ENCODE results near the gene LRG1. TPM values are rescaled to one million over a fixed set of nuclear protein-coding genes. Genes with fewer than 3 reads are reported as not detected.

LRG1 gene
- total and polyA plus RNA-seq, 10 of the 15 experiments (the other 5 are each of a cell fraction or from before 2014, with no cell fraction given): 0.29 to 4.7 (median 0.58) TPM

DNA sequence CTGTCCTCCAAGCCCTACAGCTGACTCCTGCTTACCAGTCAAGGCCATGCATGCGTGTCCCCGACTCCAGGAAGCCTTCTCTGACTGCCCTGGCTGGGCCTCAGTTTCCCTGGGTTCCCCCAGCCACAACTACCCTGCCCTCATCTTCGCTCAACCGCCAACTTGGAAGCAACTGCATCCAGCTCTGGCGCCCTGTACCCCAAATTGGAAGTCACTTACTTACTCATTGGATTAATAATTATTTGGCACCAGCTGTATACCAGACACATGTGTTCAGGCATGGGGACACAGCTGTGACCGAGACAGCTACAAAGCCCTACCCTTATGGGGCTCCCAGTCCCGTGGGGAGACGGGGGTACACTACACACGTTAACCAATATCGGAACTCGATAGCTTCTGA, 30.6 kb upstream of the LRG1 start:
- Histone ChIP-seq H3K27me3 (replicated peaks in 1 of 2; ENCODE audit: control insufficient read depth in 2 of 2, insufficient read depth in 2 of 2, low read length in 1 of 2) (no peaks in the 10 kb centered on the region), H3K9ac (ENCODE audit: control insufficient read depth, insufficient read depth, low read length) (no peak overlapping the region), H3K36me3 (ENCODE audit: control insufficient read depth in 2 of 2, insufficient read depth in 2 of 2, low read length in 1 of 2) (no peaks in the 10 kb centered on the region), H4K20me1 (ENCODE audit: control insufficient read depth, insufficient read depth) (no peaks in the 10 kb centered on the region), H3K9me3 (replicated peaks; ENCODE audit: control insufficient read depth, insufficient read depth, low read length) (no peaks in the 10 kb centered on the region), H3K4me2 (ENCODE audit: control insufficient read depth, insufficient read depth) (no peak overlapping the region), H3K4me3 (no peak overlapping the region), H3K79me2 (ENCODE audit: control insufficient read depth, insufficient read depth, low read length) (no peaks in the 10 kb centered on the region), H2AFZ (ENCODE audit: control insufficient read depth, low read depth, low read length) (no peak overlapping the region), H3K4me1 (ENCODE audit: control insufficient read depth, insufficient read depth, low read length) (no peaks in the 10 kb centered on the region), H3K27ac (ENCODE audit: control insufficient read depth, insufficient read depth) (no peak overlapping the region)
- ATAC-seq: no peak
- POLR2A ChIA-PET: interaction anchor here (1.1 kb wide), 1 partner anchor 64 kb away, joined by 3 read pairs; no protein-coding TSS in a partner anchor
- WGBS (ENCODE audit: insufficient coverage, insufficient replicate concordance, low lambda C conversion rate, missing lambda C conversion rate): 40% methylated on average over 11 of the region's 11 CpGs
- CTCF ChIA-PET: interaction anchor here (0.6 to 10.1 kb wide), 5 partner anchors 44 to 98 kb away, joined by 3 to 94 read pairs (median 3); no protein-coding TSS in a partner anchor
- RAD21 ChIA-PET (ENCODE audit: unreplicated experiment): interaction anchor here (1.9 kb wide), 1 partner anchor 66 kb away, joined by 6 read pairs; no protein-coding TSS in a partner anchor
- SMC1A ChIA-PET (ENCODE audit: uncharacterized antibody, unreplicated experiment): interaction anchor here (0.7 to 1.9 kb wide), 2 partner anchors 66 to 140 kb away, joined by 3 to 5 read pairs; no protein-coding TSS in a partner anchor
- TF ChIP-seq TBL1XR1 (IDR thresholded peaks at IDR 0.05; ENCODE audit: low read depth, low read length): no peak
- TF ChIP-seq MLLT1 (IDR thresholded peaks at IDR 0.05): no peak
- no peak for TF ChIP-seq NFIC (IDR thresholded peaks at IDR 0.05; ENCODE audit: low read depth, low read length)
- no peak for TF ChIP-seq ESRRA (IDR thresholded peaks at IDR 0.05; ENCODE audit: low read length)
- BruUV-seq (replicated peaks): no TSS peak
- FAIRE-seq: no peak
- no peak for DNase-seq (ENCODE audit: low read depth, low spot score)
- intact Hi-C loops (cut with micrococcal nuclease; ENCODE audit: unreplicated experiment) (no loop called here), in situ Hi-C loops (cut with MboI) (no loop called here)

- ATAC-seq (no peak), FAIRE-seq (no peak), DNase-seq (ENCODE audit: low read depth, low spot score) (no peak)
- no peak overlapping the region for H3K4me2 ChIP-seq (ENCODE audit: control insufficient read depth, insufficient read depth)
- ChIA-PET RAD21 (ENCODE audit: unreplicated experiment) (interaction anchor here (2.5 kb wide), 1 partner anchor 68 kb away, joined by 16 read pairs; no protein-coding TSS in a partner anchor), SMC1A (ENCODE audit: uncharacterized antibody, unreplicated experiment) (interaction anchor here (0.9 kb wide), 1 partner anchor 99 kb away, joined by 3 read pairs; no protein-coding TSS in a partner anchor), CTCF (interaction anchor here (0.7 to 10.1 kb wide), 7 partner anchors 10 to 284 kb away, joined by 3 to 94 read pairs (median 3); partner anchors contain the start of gene LRG1), POLR2A (interaction anchor here (0.6 to 0.7 kb wide), 2 partner anchors 17 to 73 kb away, joined by 4 to 5 read pairs; no protein-coding TSS in a partner anchor)
- H3K27me3 ChIP-seq (replicated peaks in 1 of 2; ENCODE audit: control insufficient read depth in 2 of 2, insufficient read depth in 2 of 2, low read length in 1 of 2): no peaks in the 10 kb centered on the region
- no TSS peak for BruUV-seq (replicated peaks)
- no peaks in the 10 kb centered on the region for H4K20me1 ChIP-seq (ENCODE audit: control insufficient read depth, insufficient read depth)
- no peaks in the 10 kb centered on the region for H3K4me1 ChIP-seq (ENCODE audit: control insufficient read depth, insufficient read depth, low read length)
- no peak overlapping the region for H3K9ac ChIP-seq (ENCODE audit: control insufficient read depth, insufficient read depth, low read length)
- no peak overlapping the region for H2AFZ ChIP-seq (ENCODE audit: control insufficient read depth, low read depth, low read length)
- intact Hi-C loops (cut with micrococcal nuclease; ENCODE audit: unreplicated experiment): no loop called here
- no peaks in the 10 kb centered on the region for H3K9me3 ChIP-seq (replicated peaks; ENCODE audit: control insufficient read depth, insufficient read depth, low read length)
- in situ Hi-C loops (cut with MboI): no loop called here
- no peak overlapping the region for H3K27ac ChIP-seq (ENCODE audit: control insufficient read depth, insufficient read depth)
- H3K4me3 ChIP-seq: no peak overlapping the region
- H3K36me3 ChIP-seq (ENCODE audit: control insufficient read depth in 2 of 2, insufficient read depth in 2 of 2, low read length in 1 of 2): no peaks in the 10 kb centered on the region
- 17% methylated on average over 7 of the region's 7 CpGs for WGBS (ENCODE audit: insufficient coverage, insufficient replicate concordance, low lambda C conversion rate, missing lambda C conversion rate)
- H3K79me2 ChIP-seq (ENCODE audit: control insufficient read depth, insufficient read depth, low read length): no peaks in the 10 kb centered on the region
- TF ChIP-seq TCF7 (IDR thresholded peaks at IDR 0.05; ENCODE audit: borderline replicate concordance) (no peak), EGR1 (IDR thresholded peaks at IDR 0.05; ENCODE audit: borderline replicate concordance in 1 of 2, low read depth in 2 of 2, low read length in 2 of 2) (no peak), SKIL (IDR thresholded peaks at IDR 0.05; ENCODE audit: low read depth, poor library complexity, severe bottlenecking) (no peak), BACH1 (IDR thresholded peaks at IDR 0.05; ENCODE audit: borderline replicate concordance) (no peak), CHD1 (IDR thresholded peaks at IDR 0.05; ENCODE audit: low read depth, low read length) (no peak)
- TF ChIP-seq, protein P1, sequence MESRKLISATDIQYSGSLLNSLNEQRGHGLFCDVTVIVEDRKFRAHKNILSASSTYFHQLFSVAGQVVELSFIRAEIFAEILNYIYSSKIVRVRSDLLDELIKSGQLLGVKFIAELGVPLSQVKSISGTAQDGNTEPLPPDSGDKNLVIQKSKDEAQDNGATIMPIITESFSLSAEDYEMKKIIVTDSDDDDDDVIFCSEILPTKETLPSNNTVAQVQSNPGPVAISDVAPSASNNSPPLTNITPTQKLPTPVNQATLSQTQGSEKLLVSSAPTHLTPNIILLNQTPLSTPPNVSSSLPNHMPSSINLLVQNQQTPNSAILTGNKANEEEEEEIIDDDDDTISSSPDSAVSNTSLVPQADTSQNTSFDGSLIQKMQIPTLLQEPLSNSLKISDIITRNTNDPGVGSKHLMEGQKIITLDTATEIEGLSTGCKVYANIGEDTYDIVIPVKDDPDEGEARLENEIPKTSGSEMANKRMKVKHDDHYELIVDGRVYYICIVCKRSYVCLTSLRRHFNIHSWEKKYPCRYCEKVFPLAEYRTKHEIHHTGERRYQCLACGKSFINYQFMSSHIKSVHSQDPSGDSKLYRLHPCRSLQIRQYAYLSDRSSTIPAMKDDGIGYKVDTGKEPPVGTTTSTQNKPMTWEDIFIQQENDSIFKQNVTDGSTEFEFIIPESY (IDR thresholded peaks at IDR 0.05): no peak
These were observed 29.1 kb upstream of the LRG1 start for GRCh38 chr19:4568886-4569285.
